Measurements from ENCODE around the gene STARD13. TPM values are rescaled to one million over a fixed set of nuclear protein-coding genes. Genes with fewer than 3 reads are reported as not detected.

STARD13 gene
- total and polyA plus RNA-seq, 2 donors (not counting 1 experiment from before 2014, with no cell fraction given): 0.06 to 0.22 TPM

GRCh38 chr13:33256148-33256840, 29.3 kb downstream of the STARD13 start:
- Histone ChIP-seq H4K20me1 (ENCODE audit: control insufficient read depth, insufficient read depth, low read length, poor library complexity, severe bottlenecking) (no peaks in the 10 kb centered on the region), H3K4me1 (ENCODE audit: control insufficient read depth in 2 of 2, insufficient read depth in 2 of 2, low read length in 2 of 2) (peaks cover 2% of the 10 kb centered on the region in 2 donors), H3K9me3 (ENCODE audit: control extremely low read depth in 1 of 3, control insufficient read depth in 2 of 3, insufficient read depth in 1 of 3, low read length in 2 of 3) (no peaks in the 10 kb centered on the region), H3K79me2 (ENCODE audit: control insufficient read depth, insufficient read depth, low read length) (no peaks in the 10 kb centered on the region), H2AFZ (ENCODE audit: insufficient read depth, low read depth, low read length, poor library complexity, severe bottlenecking) (no peak overlapping the region), H3K4me3 (ENCODE audit: control extremely low read depth in 1 of 5, extremely low read depth in 1 of 5, insufficient read depth in 1 of 5, low read depth in 2 of 5, low read length in 4 of 5) (no peak overlapping the region), H3K36me3 (replicated peaks in 1 of 2; ENCODE audit: control extremely low read depth in 1 of 2, control insufficient read depth in 1 of 2, extremely low read depth in 1 of 2, insufficient read depth in 2 of 2, low read length in 1 of 2) (no peaks in the 10 kb centered on the region), H3K4me2 (replicated peaks; ENCODE audit: low read depth, low read length, poor library complexity, severe bottlenecking) (no peak overlapping the region), H3K27ac (ENCODE audit: low read length in 2 of 2) (no peak overlapping the region), H3K9ac (ENCODE audit: low read length) (no peak overlapping the region), H3K27me3 (replicated peaks in 1 of 4; ENCODE audit: control extremely low read depth in 1 of 4, control insufficient read depth in 3 of 4, insufficient read depth in 4 of 4, low read length in 3 of 4) (no peaks in the 10 kb centered on the region)
- no peak overlapping the region for H3K27ac Mint-ChIP-seq
- DNase-seq (no peak), ATAC-seq (ENCODE audit: low read depth) (no peak)
- WGBS (ENCODE audit: insufficient coverage): 94% methylated on average over 2 of the region's 3 CpGs
- ChIA-PET POLR2A (no interaction called here), CTCF (no interaction called here)
- TF ChIP-seq CTCF (IDR thresholded peaks at IDR 0.05) (no peak), EZH2 (IDR thresholded peaks at IDR 0.05; ENCODE audit: borderline replicate concordance, insufficient read depth, low read depth, low read length, poor library complexity, severe bottlenecking) (no peak)
- peaks cover 3% of the 10 kb centered on the region for H3K4me1 Mint-ChIP-seq
- no peak overlapping the region for H3K4me3 Mint-ChIP-seq
- intact Hi-C loops (cut with micrococcal nuclease): no loop called here
- no peaks in the 10 kb centered on the region for H3K27me3 Mint-ChIP-seq
- H3K9me3 Mint-ChIP-seq (ENCODE audit: insufficient read depth): no peaks in the 10 kb centered on the region

GRCh38 chr13:33252135-33252534, 33.4 kb downstream of the STARD13 start:
- Histone ChIP-seq H3K4me3 (ENCODE audit: control extremely low read depth in 1 of 5, extremely low read depth in 1 of 5, insufficient read depth in 1 of 5, low read depth in 2 of 5, low read length in 4 of 5) (no peak overlapping the region), H3K9me3 (ENCODE audit: control extremely low read depth in 1 of 3, control insufficient read depth in 2 of 3, insufficient read depth in 1 of 3, low read length in 2 of 3) (no peaks in the 10 kb centered on the region), H3K9ac (ENCODE audit: low read length) (no peak overlapping the region), H3K79me2 (ENCODE audit: control insufficient read depth, insufficient read depth, low read length) (no peaks in the 10 kb centered on the region), H4K20me1 (ENCODE audit: control insufficient read depth, insufficient read depth, low read length, poor library complexity, severe bottlenecking) (no peaks in the 10 kb centered on the region), H3K36me3 (replicated peaks in 1 of 2; ENCODE audit: control extremely low read depth in 1 of 2, control insufficient read depth in 1 of 2, extremely low read depth in 1 of 2, insufficient read depth in 2 of 2, low read length in 1 of 2) (no peaks in the 10 kb centered on the region), H3K27ac (ENCODE audit: low read length in 2 of 2) (no peak overlapping the region), H3K27me3 (replicated peaks in 1 of 4; ENCODE audit: control extremely low read depth in 1 of 4, control insufficient read depth in 3 of 4, insufficient read depth in 4 of 4, low read length in 3 of 4) (no peaks in the 10 kb centered on the region), H3K4me1 (ENCODE audit: control insufficient read depth in 2 of 2, insufficient read depth in 2 of 2, low read length in 2 of 2) (peaks cover 5 to 7% of the 10 kb centered on the region in 2 donors), H2AFZ (ENCODE audit: insufficient read depth, low read depth, low read length, poor library complexity, severe bottlenecking) (no peak overlapping the region), H3K4me2 (replicated peaks; ENCODE audit: low read depth, low read length, poor library complexity, severe bottlenecking) (no peak overlapping the region)
- POLR2A ChIA-PET: no interaction called here
- no peak for DNase-seq
- intact Hi-C loops (cut with micrococcal nuclease): no loop called here
- 100% methylated on average over 4 of the region's 4 CpGs for WGBS (ENCODE audit: insufficient coverage)
- Mint-ChIP-seq H3K4me1 (peaks cover 7% of the 10 kb centered on the region), H3K27me3 (no peaks in the 10 kb centered on the region), H3K9me3 (ENCODE audit: insufficient read depth) (no peaks in the 10 kb centered on the region), H3K27ac (no peak overlapping the region), H3K4me3 (no peak overlapping the region)
- no peak for TF ChIP-seq EZH2 (IDR thresholded peaks at IDR 0.05; ENCODE audit: borderline replicate concordance, insufficient read depth, low read depth, low read length, poor library complexity, severe bottlenecking)
- TF ChIP-seq CTCF (IDR thresholded peaks at IDR 0.05): no peak
- ATAC-seq (ENCODE audit: low read depth): no peak
- CTCF ChIA-PET: no interaction called here

Measured in B cell (primary cell).